Mesenchymal stem cell (in vitro differentiated cells and primary cell): ENCODE measurements around the gene KRT20.
A peak's percentile ranks its signal among the peaks of the same experiment; 100 is the strongest.
"Not testable (repeated sequence)": the region's sequence is repeated elsewhere in the genome, so short reads cannot be mapped to it uniquely, and the experiment has no call there.

Experiments used
- DNase-seq: peaks from one replicate; pipeline ENCODE4 v3.0.0-alpha.2; 2013
- H2AFZ ChIP-seq: one replicate; pipeline ENCODE4 v1.6.1; 2013; ENCODE audit warnings: low read depth, mild to moderate bottlenecking, control low read depth, inconsistent platforms, low read length, moderate library complexity
- H2AK5ac ChIP-seq: 2 replicates; pipeline ENCODE4 v1.6.1; 2013; ENCODE audit warnings: low read length, moderate library complexity, mild to moderate bottlenecking, inconsistent platforms; ENCODE audit not compliant: severe bottlenecking
- H2BK120ac ChIP-seq: one replicate; pipeline ENCODE4 v1.6.1; 2013; ENCODE audit warnings: low read depth, mild to moderate bottlenecking, inconsistent platforms, low read length, moderate library complexity
- H2BK12ac ChIP-seq, 2 experiments: one replicate each; pipeline ENCODE4 v1.6.1; 2013; ENCODE audit warnings: inconsistent platforms in 2 of 2, low read length in 2 of 2, mild to moderate bottlenecking in 2 of 2, moderate library complexity in 2 of 2, control low read depth in 1 of 2
- H2BK15ac ChIP-seq: one replicate; pipeline ENCODE4 v1.6.1; 2013; ENCODE audit warnings: mild to moderate bottlenecking, low read depth, inconsistent platforms; ENCODE audit not compliant: poor library complexity, severe bottlenecking
- H2BK5ac ChIP-seq: 2 replicates; pipeline ENCODE4 v1.6.1; 2013; ENCODE audit warnings: low read depth, mild to moderate bottlenecking, low read length, control low read depth, inconsistent platforms; ENCODE audit not compliant: poor library complexity, severe bottlenecking
- H3K14ac ChIP-seq, 2 experiments: one replicate each; pipeline ENCODE4 v1.6.1; 2013; ENCODE audit warnings: inconsistent platforms in 2 of 2, low read length in 2 of 2, control low read depth in 1 of 2, mild to moderate bottlenecking in 1 of 2, moderate library complexity in 1 of 2
- H3K18ac ChIP-seq, 2 experiments: one replicate each; pipeline ENCODE4 v1.6.1; 2013; ENCODE audit warnings: inconsistent platforms in 2 of 2, low read length in 2 of 2, control low read depth in 1 of 2, low read depth in 1 of 2, mild to moderate bottlenecking in 1 of 2
- H3K23ac ChIP-seq, 2 experiments: one replicate each; pipeline ENCODE4 v1.6.1; 2013; ENCODE audit warnings: inconsistent platforms in 2 of 2, low read length in 2 of 2, mild to moderate bottlenecking in 2 of 2, moderate library complexity in 2 of 2, control low read depth in 1 of 2
- H3K27ac ChIP-seq: 2 replicates; pipeline ENCODE4 v1.5.1; 2013; ENCODE audit warnings: mild to moderate bottlenecking, moderate library complexity, low read length, control low read depth, inconsistent platforms; ENCODE audit not compliant: poor library complexity, severe bottlenecking
- H3K27me3 ChIP-seq, 2 experiments: 2 replicates each; pipeline versions ENCODE4 v1.6.1 to v1.7.0; 2013; ENCODE audit warnings: low read length in 2 of 2, mild to moderate bottlenecking in 2 of 2, moderate library complexity in 2 of 2, control low read depth in 1 of 2, inconsistent platforms in 1 of 2; ENCODE audit not compliant: control insufficient read depth in 1 of 2, insufficient read depth in 1 of 2
- H3K36me3 ChIP-seq, 2 experiments: 2 replicates each; pipeline versions ENCODE4 v1.6.1 to v1.7.0; 2013; ENCODE audit warnings: low read length in 2 of 2, control low read depth in 1 of 2, inconsistent platforms in 1 of 2, low read depth in 1 of 2, mild to moderate bottlenecking in 1 of 2; ENCODE audit not compliant: insufficient read depth in 2 of 2, control insufficient read depth in 1 of 2
- H3K4ac ChIP-seq, 2 experiments: one replicate each; pipeline ENCODE4 v1.6.1; 2013; ENCODE audit warnings: inconsistent platforms in 2 of 2, low read length in 2 of 2, mild to moderate bottlenecking in 2 of 2, moderate library complexity in 2 of 2, control low read depth in 1 of 2, low read depth in 1 of 2
- H3K4me1 ChIP-seq: 2 replicates; pipeline ENCODE4 v1.6.1; 2013; ENCODE audit warnings: low read depth, low read length, control low read depth; ENCODE audit not compliant: control insufficient read depth, insufficient read depth
- H3K4me2 ChIP-seq: 2 replicates; pipeline ENCODE4 v1.6.1; 2013; ENCODE audit warnings: low read length, mild to moderate bottlenecking, inconsistent platforms; ENCODE audit not compliant: poor library complexity, severe bottlenecking
- H3K4me3 ChIP-seq, 2 experiments: 2 replicates each; pipeline versions ENCODE4 v1.5.1 to v1.7.0; 2013; ENCODE audit warnings: low read length in 2 of 2, mild to moderate bottlenecking in 2 of 2, control low read depth in 1 of 2, low read depth in 1 of 2; ENCODE audit not compliant: insufficient read depth in 1 of 2
- H3K79me1 ChIP-seq: replicated peaks from 2 replicates; pipeline ENCODE4 v1.6.1; 2013; ENCODE audit warnings: mild to moderate bottlenecking, control low read depth, low read length, inconsistent platforms; ENCODE audit not compliant: poor library complexity, severe bottlenecking
- H3K9ac ChIP-seq: 2 replicates; pipeline ENCODE4 v1.7.0; 2013; ENCODE audit warnings: mild to moderate bottlenecking, low read length, moderate library complexity
- H3K9me3 ChIP-seq: 2 replicates; pipeline ENCODE4 v1.7.0; 2013; ENCODE audit warnings: mild to moderate bottlenecking, low read length; ENCODE audit not compliant: control insufficient read depth
- H4K8ac ChIP-seq: one replicate; pipeline ENCODE4 v1.6.1; 2013; ENCODE audit warnings: inconsistent platforms, mild to moderate bottlenecking, low read length, moderate library complexity
- H4K91ac ChIP-seq: one replicate; pipeline ENCODE4 v1.6.1; 2013; ENCODE audit warnings: mild to moderate bottlenecking, low read length, inconsistent platforms
- whole genome bisulfite sequencing: methylation state at CpG from one replicate; pipeline ENCODE4 v1.1.7; 2013; ENCODE audit warnings: mixed read lengths; 5-methylcytosine and 5-hydroxymethylcytosine counted together

Gene KRT20

GRCh38 chr17:40922239-40922638, 37.2 kb upstream of the KRT20 start:
- 21% methylated on average over 2 of the region's 2 CpGs for WGBS
- Histone ChIP-seq H2BK12ac (no peak overlapping the region), H2AK5ac (no peak overlapping the region), H3K27me3 (no peaks in the 10 kb centered on the region), H3K23ac (no peak overlapping the region), H3K9ac (peak overlapping the region; percentile 86), H2BK120ac (no peak overlapping the region), H2BK15ac (no peak overlapping the region), H3K4ac (no peak overlapping the region), H3K9me3 (no peaks in the 10 kb centered on the region), H4K91ac (no peak overlapping the region), H3K4me2 (no peak overlapping the region), H3K4me1 (no peaks in the 10 kb centered on the region), H2BK5ac (no peak overlapping the region), H3K4me3 (no peak overlapping the region), H3K36me3 (no peaks in the 10 kb centered on the region), H4K8ac (no peak overlapping the region), H3K27ac (peak overlapping the region; percentile 0), H3K14ac (no peak overlapping the region), H2AFZ (no peak overlapping the region), H3K18ac (no peak overlapping the region), H3K79me1 (no peaks in the 10 kb centered on the region)
- DNase-seq, result peak; percentile 90

GRCh38 chr17:40921026-40921425, 36.0 kb upstream of the KRT20 start:
- WGBS, result 89% methylated on average over 2 of the region's 2 CpGs

GRCh38 chr17:40917116-40917515, 32.1 kb upstream of the KRT20 start:
- H3K4me2 ChIP-seq, H3K9ac ChIP-seq, H4K8ac ChIP-seq, H3K14ac ChIP-seq, DNase-seq, H3K4ac ChIP-seq, H3K79me1 ChIP-seq, H3K4me1 ChIP-seq, H3K27ac ChIP-seq, H4K91ac ChIP-seq, H2BK12ac ChIP-seq, H3K18ac ChIP-seq, H3K36me3 ChIP-seq, H2BK15ac ChIP-seq, H2AFZ ChIP-seq, H3K27me3 ChIP-seq, H2AK5ac ChIP-seq, H2BK120ac ChIP-seq, H3K9me3 ChIP-seq, H2BK5ac ChIP-seq, H3K4me3 ChIP-seq, H3K23ac ChIP-seq: not testable (repeated sequence)
- no CpG with 5 or more reads among the region's 2 CpGs for whole genome bisulfite sequencing

More at GRCh38 chr17:40921026-40921425, 36.0 kb upstream of the KRT20 start:
- Histone ChIP-seq H3K4me3 (no peak overlapping the region), H2AFZ (no peak overlapping the region), H3K14ac (no peak overlapping the region), H3K36me3 (no peaks in the 10 kb centered on the region), H3K4ac (no peak overlapping the region), H2BK120ac (no peak overlapping the region), H3K27ac (no peak overlapping the region), H2BK5ac (no peak overlapping the region), H3K79me1 (no peaks in the 10 kb centered on the region), H4K91ac (no peak overlapping the region), H2BK15ac (no peak overlapping the region), H3K9ac (peak overlapping the region; percentile 86), H3K23ac (no peak overlapping the region), H3K27me3 (no peaks in the 10 kb centered on the region), H3K18ac (no peak overlapping the region), H4K8ac (no peak overlapping the region), H3K4me2 (no peak overlapping the region), H3K4me1 (peaks cover 3% of the 10 kb centered on the region), H2AK5ac (no peak overlapping the region), H3K9me3 (no peaks in the 10 kb centered on the region), H2BK12ac (no peak overlapping the region)
- DNase-seq, result no peak

DNA sequence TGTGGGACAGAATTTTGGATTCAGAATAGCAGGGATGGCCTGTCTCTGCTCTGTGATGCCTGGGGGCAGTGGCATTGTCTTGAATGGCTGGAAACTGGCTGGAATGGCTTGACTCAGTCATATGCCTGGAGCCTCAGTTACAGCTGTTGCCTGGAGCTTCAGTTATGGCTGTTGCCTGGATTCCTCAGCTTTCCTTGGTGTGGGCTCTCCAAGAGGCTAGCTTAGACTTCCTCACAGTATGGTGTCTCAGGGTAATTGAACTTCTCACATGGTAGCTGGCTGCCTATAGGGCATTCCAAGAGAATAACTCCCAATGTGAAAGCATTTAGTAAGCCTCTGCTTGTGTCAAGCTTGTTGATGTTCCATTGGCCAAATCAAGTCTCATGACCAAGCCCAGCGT, 31.3 kb upstream of the KRT20 start:
- Histone ChIP-seq H2BK5ac (peak overlapping the region; percentile 85), H3K4me2 (no peak overlapping the region), H4K91ac (peak overlapping the region; percentile 43), H3K14ac (no peak overlapping the region), H3K36me3 (no peaks in the 10 kb centered on the region), H3K4ac (no peak overlapping the region), H3K4me1 (peaks cover 6% of the 10 kb centered on the region), H2AFZ (no peak overlapping the region), H3K27ac (peak overlapping the region; percentile 91), H2AK5ac (peak overlapping the region; percentile 97), H2BK12ac (peak overlapping the region in 1 of 2 experiments; percentile 33), H3K18ac (no peak overlapping the region), H2BK15ac (peak overlapping the region; percentile 15), H3K9ac (peak overlapping the region; percentile 83), H3K27me3 (no peaks in the 10 kb centered on the region), H3K4me3 (no peak overlapping the region), H3K23ac (no peak overlapping the region), H4K8ac (no peak overlapping the region), H2BK120ac (no peak overlapping the region), H3K79me1 (no peaks in the 10 kb centered on the region), H3K9me3 (no peaks in the 10 kb centered on the region)
- no CpG with 5 or more reads among the region's 1 CpG for WGBS
- no peak for DNase-seq
